Fibroblast of mammary gland (primary cell): ENCODE data around the gene IZUMO4.
"Not testable (repeated sequence)": the region's sequence is repeated elsewhere in the genome, so short reads cannot be mapped to it uniquely, and the experiment has no call there.

Experiments
- DNase-seq: peaks from one replicate; pipeline ENCODE4 v3.0.0-alpha.2; 2010; ENCODE audit warnings: low read depth
- H3K4me3 ChIP-seq: 2 replicates; pipeline ENCODE4 v1.5.1; 2011; ENCODE audit warnings: low read depth, mild to moderate bottlenecking, low read length, moderate library complexity; ENCODE audit not compliant: control insufficient read depth
- TF ChIP-seq, protein P1 (sequence below): conservative IDR thresholded peaks from 2 replicates; pipeline ENCODE4 v1.5.1; 2011; ENCODE audit warnings: low read depth, low read length, inconsistent platforms; ENCODE audit not compliant: control insufficient read depth, insufficient read depth

IZUMO4 gene

DNA sequence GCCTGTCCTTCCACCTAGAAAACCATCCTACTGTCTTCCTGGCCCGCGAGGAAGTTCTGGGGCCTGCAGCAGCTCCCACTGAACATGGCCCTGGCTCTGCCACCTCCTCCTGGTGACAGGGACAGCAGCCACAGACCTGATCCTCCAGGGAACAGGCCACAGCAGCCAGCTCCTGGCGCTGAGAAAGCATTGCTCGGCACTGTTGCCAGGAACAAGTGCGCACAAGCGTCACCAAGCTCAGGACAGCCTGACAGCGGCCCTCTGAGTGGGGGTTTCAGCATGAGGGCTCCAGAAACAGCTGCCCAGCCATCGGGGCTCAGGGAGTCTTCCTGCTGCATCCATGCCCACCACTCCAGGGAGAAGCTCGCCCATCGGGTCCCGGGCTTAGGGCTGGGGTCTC lies 32.8 kb downstream of the IZUMO4 start:
- DNase-seq: no peak
- TF ChIP-seq, protein P1, sequence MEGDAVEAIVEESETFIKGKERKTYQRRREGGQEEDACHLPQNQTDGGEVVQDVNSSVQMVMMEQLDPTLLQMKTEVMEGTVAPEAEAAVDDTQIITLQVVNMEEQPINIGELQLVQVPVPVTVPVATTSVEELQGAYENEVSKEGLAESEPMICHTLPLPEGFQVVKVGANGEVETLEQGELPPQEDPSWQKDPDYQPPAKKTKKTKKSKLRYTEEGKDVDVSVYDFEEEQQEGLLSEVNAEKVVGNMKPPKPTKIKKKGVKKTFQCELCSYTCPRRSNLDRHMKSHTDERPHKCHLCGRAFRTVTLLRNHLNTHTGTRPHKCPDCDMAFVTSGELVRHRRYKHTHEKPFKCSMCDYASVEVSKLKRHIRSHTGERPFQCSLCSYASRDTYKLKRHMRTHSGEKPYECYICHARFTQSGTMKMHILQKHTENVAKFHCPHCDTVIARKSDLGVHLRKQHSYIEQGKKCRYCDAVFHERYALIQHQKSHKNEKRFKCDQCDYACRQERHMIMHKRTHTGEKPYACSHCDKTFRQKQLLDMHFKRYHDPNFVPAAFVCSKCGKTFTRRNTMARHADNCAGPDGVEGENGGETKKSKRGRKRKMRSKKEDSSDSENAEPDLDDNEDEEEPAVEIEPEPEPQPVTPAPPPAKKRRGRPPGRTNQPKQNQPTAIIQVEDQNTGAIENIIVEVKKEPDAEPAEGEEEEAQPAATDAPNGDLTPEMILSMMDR: no peak
- H3K4me3 ChIP-seq: no peak overlapping the region

DNA sequence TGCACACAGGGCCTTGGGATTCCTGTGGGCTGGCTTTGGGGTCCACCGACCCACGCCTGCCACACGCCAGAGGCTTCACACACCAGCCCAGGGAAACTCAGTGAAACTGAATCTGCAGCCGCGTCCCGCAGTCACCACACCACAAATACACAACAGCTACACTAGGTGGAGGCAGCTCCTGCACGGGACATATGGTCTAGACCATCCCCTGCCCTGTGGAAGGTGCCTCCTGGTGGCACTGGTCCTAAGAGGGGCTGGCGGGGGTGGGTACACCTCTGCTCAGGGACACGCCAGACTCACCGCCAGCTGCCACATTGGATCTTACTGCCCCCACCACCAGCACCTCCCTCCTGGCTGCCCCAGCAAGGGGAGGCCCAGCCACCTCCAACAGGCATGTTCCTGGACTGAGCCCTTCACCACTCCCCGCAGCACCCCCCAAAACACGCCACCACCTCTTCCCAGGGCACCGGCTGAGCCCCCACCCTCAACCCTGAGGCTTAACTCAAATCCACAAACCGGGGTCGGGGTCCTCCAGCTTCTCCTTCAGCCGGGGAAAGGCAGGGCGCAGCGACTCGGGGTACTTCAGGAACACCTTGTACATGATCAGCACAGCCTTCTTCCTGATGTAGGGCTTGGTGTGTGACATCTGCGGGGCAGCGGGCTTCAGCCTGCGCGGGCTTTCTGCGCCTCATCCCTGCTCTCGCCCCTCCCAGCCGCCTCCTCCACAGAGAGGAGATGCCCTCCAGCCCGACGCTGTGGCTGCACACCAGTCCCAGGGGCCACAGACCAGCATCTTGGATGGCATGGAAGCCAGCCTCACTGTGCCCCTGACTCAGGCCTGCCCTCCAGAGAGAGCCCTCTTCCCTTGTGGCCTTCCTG lies 33.4 kb downstream of the IZUMO4 start:
- TF ChIP-seq, protein P1: no peak
- DNase-seq: no peak
- no peak overlapping the region for H3K4me3 ChIP-seq

DNA sequence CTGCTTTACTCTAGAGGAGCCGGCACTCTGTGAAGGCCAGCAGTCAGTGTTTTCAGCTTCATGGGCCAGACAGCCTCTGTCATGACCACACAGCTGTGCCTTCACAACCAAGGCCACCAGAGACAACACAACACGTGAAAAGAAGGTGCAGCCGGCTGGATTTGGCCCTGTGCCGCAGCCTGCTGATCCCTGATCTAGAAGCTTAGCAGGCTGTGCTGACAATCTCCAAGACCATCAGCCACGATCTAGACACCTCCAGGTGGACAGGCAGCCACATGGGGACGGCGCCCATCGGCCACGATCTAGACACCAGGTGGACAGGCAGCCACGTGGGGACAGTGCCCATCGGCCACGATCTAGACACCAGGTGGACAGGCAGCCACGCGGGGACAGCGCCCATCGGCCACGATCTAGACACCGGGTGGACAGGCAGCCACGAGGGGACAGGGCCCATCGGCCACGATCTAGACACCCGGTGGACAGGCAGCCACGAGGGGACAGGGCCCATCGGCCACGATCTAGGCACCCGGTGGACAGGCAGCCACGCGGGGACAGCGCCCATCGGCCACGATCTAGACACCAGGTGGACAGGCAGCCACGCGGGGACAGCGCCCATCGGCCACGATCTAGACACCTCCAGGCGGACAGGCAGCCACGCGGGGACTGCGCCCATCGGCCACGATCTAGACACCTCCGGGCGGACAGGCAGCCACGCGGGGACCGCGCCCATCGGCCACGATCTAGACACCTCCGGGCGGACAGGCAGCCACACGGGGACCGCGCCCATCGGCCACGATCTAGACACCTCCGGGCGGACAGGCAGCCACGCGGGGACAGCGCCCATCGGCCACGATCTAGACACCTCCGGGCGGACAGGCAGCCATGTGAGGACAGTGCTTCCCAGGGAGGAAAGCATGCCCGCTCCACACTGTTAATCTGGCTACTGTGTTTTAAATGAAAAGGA lies 34.6 kb downstream of the IZUMO4 start:
- H3K4me3 ChIP-seq, DNase-seq: not testable (repeated sequence)

DNA sequence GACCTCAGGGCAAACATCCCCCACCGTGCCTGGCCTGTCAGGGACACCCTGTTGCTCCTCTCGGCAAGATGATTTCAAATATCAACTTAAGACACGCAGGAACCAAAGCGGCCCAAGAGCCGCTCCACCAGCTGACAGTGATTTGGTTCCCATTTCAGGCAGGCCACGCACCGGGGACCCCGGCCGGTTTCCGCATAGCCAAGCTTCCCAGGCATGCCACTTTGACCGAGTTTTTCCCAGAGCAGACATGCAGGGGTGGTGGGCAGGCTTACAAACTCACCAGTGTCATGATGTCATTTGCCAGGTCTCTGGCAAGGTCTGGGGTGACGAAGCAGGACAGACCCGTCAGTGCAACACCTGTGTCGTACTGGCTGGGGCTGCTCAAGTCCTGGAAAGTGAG lies 35.5 kb downstream of the IZUMO4 start:
- no peak overlapping the region for H3K4me3 ChIP-seq
- no peak for DNase-seq
- TF ChIP-seq, protein P1: no peak

DNA sequence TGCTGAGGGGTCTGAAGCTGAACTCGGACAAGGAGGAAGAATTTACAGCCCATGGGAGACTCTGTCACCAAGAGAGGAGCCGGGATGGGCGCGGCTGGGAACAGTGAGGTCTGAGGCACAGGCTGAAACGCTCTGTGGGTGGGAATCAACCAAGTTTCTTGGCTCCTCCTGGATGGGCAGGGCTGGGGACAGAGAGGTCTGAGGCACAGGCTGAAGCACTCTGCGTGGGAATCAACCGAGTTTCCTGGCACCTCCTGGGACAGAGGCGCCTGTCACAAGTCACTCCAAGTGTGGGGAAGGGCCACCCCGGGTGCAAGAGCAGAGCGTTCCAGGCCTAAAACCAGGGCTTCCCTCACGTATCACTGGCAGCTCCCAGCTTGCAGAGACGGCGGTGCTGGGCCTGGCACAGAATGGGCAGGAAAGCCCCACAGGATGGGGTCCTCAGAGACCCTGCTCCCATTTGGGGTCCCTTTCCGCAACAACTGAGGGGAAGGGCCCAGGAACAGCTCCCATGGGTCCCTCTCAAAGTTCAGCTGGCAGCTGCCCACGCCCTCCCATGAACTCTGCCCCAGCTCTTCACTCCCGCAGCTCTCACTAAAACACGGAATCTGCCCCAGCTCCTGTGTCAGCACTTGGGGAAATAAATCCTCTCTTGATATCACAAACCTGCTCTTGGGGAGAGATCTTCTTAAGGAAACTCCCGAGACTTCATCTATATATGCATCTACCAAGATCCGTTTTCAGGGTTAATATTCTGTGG lies 36.2 kb downstream of the IZUMO4 start:
- TF ChIP-seq, protein P1: no peak
- DNase-seq: no peak
- no peak overlapping the region for H3K4me3 ChIP-seq

DNA sequence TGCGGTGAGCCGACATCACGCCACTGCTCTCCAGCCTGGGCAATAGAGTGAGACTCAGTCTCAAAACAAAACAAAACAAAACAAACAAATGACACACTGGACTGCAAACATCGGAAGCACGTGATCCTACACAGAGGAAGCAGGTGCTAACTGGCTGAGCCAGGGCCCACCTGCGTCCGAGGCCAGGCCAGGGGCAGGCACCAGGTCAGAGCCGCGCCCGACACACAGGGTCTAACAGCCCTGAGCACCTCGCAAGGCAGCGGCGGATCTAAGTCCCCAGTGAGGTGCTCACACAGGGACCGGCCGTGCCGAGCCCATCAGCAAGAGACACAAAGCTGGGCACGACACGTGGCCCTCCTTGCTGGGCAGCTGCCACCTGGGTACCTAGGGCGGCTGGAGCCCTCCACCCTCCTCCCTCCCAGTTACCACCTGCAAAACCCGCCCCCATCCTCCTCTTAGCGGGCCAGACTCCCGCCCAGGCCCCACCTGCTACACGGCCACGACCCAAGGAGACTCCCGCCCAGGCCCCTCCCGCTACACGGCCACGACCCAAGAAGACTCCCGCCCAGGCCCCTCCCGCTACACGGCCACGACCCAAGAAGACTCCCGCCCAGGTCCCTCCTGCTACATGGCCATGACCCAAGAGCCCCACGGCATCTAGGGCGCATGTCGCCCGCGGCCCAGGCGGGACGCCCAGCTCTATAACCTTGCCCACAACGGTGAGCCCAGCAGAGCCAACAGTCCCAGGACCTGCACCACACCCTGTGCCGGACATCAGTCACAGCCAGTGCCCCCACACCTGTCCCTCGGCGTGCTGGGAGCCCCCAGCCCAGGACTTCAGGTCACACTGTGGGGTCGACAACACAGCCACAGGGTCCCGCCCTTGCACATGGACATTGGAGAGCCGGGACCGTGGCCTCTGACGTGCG lies 39.0 kb downstream of the IZUMO4 start:
- TF ChIP-seq, protein P1: no peak
- DNase-seq: no peak
- H3K4me3 ChIP-seq: no peak overlapping the region
